NCI-H2227 (cell line): ENCODE measurements around the gene EMSY.
A peak's percentile ranks its signal among the peaks of the same experiment; 100 is the strongest.
"Not testable (repeated sequence)": the region's sequence is repeated elsewhere in the genome, so short reads cannot be mapped to it uniquely, and the experiment has no call there.

ENCODE experiments used
- DNase-seq: peaks from one replicate; lab custom pipeline; 2025; ENCODE audit not compliant: unreplicated experiment; lab: John Stamatoyannopoulos, UW

The EMSY gene

DNA sequence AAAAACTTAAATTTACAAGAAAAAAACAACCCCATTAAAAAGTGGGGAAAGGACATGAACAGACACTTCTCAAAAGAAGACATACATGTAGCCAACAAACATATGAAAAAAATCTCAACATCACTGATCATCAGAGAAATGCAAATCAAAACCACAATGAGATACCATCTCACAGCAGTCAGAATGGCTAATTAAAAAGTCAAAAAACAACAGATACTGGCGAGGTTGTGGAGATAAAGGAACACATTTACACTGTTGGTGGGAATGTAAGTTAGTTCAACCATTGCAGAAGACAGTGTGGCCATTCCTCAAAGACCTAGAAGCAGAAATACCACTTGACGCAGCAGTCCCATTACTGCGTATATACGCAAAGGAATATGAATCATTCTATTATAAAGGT is 150.3 kb downstream of the EMSY start:
- not testable (repeated sequence) for DNase-seq

DNA sequence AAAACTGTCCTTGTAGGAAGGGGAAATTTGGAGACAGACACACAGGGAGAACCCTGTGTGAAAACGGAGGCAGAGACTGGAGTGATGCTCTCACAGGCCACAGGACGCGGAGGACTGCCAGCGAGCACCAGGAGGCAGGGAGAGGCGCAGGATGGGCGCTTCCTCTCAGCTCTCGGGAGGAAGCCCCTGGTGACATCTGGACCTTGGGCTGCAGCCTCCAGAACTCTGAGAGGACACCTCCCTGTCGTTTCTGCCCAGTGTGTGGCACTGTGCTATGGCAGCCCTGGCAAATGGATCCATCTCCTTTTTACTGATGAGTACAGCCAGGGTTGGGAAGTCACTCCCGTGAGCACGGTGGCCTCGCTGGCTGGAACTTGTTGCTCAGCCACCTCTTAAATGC is 151.8 kb downstream of the EMSY start:
- no peak for DNase-seq

DNA sequence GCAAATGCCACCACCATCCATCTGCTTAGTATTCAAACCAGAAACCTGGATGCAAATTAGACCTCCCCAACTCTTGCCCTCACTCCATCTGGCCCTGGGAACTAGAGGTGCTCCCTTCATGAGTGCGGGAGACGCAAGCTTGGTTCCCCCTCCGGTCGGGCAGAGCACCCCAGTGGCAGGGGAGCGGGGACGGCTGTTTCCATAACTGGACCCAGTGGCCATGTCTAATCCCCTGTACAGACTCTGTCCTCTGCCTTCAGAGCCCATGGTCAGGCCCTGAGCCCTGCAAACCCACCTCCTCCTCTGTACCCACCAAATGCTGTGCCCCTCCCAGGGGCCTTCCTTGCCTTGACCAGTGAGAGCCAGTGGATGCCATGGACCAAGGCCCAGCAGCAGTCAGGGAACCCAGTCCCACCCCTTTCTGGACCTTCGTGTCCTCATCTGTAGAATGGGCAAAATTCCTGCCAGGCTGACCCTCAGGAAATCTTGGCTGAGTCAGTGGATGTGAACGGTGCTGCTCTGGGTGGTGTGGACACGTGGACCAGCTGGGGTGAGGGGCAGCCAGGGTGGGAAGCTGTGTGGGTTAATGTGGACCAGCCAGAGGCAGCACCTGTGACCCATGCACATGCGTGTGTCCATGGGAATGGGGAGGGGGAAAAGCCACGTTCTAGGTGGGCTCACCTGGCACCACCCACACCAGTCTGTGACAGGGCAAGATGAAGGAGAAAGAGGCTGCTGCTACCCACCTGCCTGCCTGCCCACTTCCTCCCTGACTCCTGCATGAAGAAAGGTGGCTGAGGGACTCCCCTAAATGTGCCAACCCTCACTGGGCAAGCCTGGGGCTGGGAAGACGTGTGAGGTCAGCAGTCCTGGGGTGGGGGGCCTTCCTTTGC is 153.0 kb downstream of the EMSY start:
- no peak for DNase-seq

DNA sequence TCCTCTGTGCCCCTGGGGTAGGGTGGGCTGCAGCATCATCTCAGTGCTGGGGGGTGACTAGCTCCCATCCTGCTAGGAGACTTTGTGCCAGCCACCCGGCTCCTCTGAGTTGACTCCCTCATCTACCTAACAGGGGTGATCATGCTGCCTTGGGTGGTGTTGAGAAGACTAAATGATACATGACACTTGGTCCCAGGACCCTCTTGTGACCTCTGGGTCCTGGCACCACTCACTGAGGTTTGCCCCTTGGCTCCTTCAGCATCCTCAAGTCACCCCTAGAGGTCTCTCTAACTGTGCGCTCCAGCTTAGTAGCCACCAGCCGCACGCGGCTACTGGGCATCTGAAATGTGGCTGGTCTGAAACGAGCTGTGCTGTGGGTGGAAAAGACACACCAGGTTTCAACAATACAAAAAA is 153.6 kb downstream of the EMSY start:
- DNase-seq = peak; percentile 8

DNA sequence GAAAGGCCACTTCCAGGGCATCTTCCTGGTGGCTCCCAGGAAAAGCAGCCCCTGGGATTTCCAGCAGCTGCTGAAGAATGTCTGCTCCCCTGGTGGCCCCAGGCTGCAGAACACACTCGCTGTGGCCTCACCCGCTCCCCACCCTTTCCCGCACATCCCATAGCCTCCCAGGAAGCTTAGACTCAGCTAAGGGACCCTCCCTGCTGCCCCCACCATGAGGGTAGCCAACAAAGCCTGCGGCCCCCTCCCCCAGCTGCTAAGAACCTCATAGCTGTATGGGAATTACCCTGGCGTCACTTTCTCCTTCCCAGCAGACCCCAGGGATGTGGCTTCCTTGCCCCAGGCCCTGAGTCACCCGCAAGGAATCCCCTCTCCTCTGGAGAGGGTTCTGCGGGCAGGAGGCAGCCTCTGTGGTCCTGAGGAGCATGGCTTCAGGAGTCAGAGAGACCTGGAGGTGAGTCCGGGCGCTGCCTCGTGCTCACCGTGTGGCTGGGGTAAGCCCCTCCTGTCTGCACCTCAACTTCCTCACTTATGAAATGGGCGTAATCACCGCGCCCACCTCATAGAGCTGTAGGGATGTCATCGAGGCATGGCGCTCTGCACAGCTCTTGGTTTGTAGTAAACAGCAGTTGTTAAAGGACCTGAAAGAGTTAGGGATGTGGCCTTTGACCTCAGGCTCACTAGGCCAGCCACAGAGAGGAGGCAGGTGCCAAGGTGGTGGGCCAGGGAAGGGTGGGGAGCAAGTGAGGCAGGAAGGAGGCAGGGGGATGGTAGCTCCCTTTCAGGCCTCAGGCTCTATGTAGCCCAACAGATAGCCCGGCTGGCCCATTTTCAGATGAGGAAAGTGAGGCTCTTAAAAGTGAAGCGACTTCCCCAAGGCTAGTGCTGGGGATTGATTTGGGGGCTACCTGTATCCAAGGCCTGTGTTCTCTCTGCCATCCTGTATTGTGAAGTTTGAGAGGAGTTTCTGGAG is 154.5 kb downstream of the EMSY start:
- no peak for DNase-seq

DNA sequence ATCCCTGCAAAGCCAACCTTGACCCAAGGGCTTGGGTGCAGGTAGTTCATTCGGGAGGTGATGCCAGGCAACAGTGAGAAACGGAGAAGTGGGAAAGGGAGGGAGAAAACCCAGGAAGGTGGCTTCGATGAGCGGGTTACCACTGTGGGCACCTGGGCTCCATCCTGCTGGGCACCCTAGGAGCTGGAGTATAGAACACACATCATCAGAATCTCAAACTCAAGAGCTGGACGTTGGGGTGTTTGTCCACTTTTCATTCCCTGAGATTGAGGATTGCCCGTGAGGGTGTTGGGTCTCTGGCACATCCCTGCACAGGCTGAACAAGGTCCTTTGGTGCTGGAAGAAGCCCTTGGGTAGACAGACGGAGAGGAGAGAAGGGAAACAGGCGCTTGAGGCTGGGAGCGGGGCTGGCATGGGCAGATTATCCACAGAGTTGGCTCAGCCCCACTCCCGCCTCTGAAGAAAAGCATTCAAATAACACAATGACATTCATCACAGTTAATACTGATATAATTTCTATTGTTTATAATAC is 155.4 kb downstream of the EMSY start:
- no peak for DNase-seq

DNA sequence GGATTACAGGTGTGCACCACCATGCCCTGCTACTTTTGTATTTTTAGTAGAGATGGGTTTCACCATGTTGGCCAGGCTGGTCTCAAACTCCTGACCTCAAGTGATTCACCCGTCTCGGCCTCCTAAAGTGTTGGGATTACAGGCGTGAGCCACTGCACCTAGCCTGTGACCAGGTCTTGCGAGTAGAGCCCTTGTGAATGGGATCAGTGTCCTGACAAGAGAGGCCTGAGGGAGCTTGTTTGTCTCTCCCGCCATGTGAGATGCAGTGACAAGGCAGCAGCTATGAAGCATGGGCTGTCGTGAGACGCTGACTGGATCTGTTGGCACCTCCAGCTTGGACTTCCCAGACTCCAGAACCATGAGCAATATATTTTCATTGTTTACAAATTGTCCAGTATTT is 156.5 kb downstream of the EMSY start:
- no peak for DNase-seq

DNA sequence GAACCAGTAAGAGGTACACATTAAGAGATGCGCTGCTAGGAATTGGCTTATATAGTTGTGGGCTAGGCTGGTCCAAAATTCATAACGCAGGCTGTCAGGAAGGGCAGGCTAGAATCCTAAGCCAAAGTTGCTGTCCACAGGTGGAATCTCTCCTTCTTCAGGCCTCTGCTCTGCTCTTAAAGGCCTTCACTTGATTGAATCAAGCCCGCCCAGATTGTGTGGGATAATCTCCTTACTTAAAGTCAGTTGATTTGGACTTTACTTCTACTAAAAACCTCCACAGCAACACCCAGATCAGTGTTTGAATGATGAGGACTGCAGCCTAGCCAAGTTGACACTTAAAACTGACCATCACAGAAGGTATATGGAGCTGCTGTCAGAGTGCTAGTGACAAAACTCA is 156.9 kb downstream of the EMSY start:
- DNase-seq = no peak

DNA sequence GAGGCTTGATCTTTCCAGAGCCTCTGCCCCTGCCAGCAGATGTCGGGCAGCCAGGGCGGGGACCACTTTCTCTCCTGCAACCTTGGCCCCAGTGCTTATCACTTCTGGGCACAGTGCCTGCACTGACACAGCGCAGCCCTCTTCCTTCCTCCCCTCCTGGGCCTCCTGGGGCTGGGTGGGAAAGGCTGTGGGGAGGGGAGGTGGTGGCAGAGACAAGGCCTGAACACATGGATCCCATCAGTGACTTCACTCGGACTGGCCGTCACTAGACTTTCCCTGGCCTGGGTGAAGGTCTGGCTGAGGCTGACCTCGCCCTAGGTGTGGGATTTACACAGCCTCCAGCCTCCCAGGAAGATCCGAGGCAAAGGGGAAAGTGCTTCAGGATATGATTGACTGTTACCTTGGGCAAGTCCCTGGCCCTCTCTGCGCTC is 157.6 kb downstream of the EMSY start:
- no peak for DNase-seq
